ENCODE data around the gene SMC1B. TPM values are rescaled to one million over a fixed set of nuclear protein-coding genes. Genes with fewer than 3 reads are reported as not detected.
"Not testable (repeated sequence)": the region's sequence is repeated elsewhere in the genome, so short reads cannot be mapped to it uniquely, and the experiment has no call there.

Gene SMC1B
- polyA plus RNA-seq, 4 donors, result 0.04 to 0.35 TPM; not detected in 2

DNA sequence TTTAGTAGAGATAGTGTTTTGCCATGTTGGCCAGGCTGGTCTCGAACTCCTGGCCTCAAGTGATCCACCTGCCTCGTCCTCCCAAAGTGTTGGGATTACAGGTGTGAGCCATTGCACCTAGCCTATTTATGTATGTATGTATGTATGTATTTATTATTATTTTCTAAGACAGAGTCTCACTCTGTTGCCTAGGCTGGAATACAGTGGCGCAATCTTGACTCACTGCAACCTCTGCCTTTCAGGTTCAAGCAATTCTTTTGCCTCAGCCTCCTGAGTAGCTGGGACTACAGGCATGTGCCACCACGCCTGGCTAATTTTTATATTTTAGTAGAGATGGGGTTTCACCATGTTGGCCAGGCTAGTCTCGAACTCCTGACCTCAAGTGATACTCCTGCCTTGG, 36.0 kb upstream of the SMC1B start:
- H3K27me3 ChIP-seq (ENCODE audit: control insufficient read depth in 3 of 3, insufficient read depth in 3 of 3, low read length in 3 of 3); DNase-seq; H3K9me3 ChIP-seq (ENCODE audit: control insufficient read depth in 2 of 2, insufficient read depth in 1 of 2, low read depth in 1 of 2, low read length in 1 of 2); H3K4me3 ChIP-seq (ENCODE audit: low read depth in 1 of 3, low read length in 3 of 3); FAIRE-seq; H3K27ac ChIP-seq (ENCODE audit: low read depth in 1 of 3, low read length in 2 of 3); H3K36me3 ChIP-seq (ENCODE audit: control insufficient read depth in 3 of 3, insufficient read depth in 2 of 3, low read depth in 1 of 3, low read length in 3 of 3); H3K4me1 ChIP-seq (ENCODE audit: control insufficient read depth in 3 of 3, insufficient read depth in 2 of 3, low read depth in 1 of 3, low read length in 2 of 3): not testable (repeated sequence)
- WGBS, 3 donors, result 82 to 90% (median 89%) methylated on average over 5 of the region's 5 CpGs

DNA sequence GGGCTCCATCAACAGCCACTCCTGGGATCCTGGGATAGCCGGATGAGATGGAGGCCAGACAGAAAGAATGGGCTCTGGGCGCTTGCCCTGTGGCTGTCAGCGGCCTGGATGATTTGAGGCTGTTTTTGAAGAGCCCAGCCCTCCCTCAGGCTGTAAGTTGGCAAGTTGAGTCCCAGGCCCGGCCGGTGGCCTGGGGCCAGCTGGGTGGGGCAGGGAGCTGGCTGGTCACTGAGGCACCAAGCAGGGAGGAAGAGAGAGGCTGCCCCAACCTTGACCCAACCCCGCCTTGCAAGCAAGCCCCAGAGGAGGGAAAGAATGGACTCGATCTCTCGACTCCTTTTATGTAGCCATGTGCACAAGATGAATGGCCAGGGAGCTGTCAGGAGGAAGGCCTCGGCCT, 35.0 kb upstream of the SMC1B start:
- H3K4me3 ChIP-seq (ENCODE audit: low read depth in 1 of 3, low read length in 3 of 3), result no peak overlapping the region
- no peak overlapping the region for H3K27ac ChIP-seq (ENCODE audit: low read depth in 1 of 3, low read length in 2 of 3)
- no peaks in the 10 kb centered on the region for H3K4me1 ChIP-seq (ENCODE audit: control insufficient read depth in 3 of 3, insufficient read depth in 2 of 3, low read depth in 1 of 3, low read length in 2 of 3)
- 67 to 78% (median 69%) methylated on average over 9 of the region's 9 CpGs for WGBS, 3 donors
- H3K27me3 ChIP-seq (ENCODE audit: control insufficient read depth in 3 of 3, insufficient read depth in 3 of 3, low read length in 3 of 3), result peaks cover 0 to 2% (median 0%) of the 10 kb centered on the region in 3 donors
- no peaks in the 10 kb centered on the region for H3K9me3 ChIP-seq (ENCODE audit: control insufficient read depth in 2 of 2, insufficient read depth in 1 of 2, low read depth in 1 of 2, low read length in 1 of 2)
- FAIRE-seq, result no peak
- DNase-seq, result no peak
- H3K36me3 ChIP-seq (ENCODE audit: control insufficient read depth in 3 of 3, insufficient read depth in 2 of 3, low read depth in 1 of 3, low read length in 3 of 3), result no peaks in the 10 kb centered on the region

DNA sequence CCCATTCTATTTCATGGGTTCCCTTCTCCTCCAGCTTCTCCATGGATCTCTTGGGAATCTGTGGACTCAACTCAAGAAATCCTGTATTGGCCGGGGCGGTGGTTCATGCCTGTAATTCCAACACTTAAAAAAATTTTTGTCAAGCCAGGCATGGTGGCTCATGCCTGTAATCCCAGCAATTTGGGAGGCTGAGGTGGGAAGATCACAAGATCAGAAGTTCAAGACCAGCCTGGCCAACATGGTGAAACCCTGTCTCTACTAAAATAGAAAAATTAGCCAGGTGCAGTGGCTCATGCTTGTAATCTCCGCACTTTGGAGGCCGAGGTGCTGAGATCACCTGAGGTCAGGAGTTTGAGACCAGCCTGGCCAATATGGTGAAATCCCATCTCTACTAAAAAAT, 34.2 kb upstream of the SMC1B start:
- not testable (repeated sequence) for H3K9me3 ChIP-seq (ENCODE audit: control insufficient read depth in 2 of 2, insufficient read depth in 1 of 2, low read depth in 1 of 2, low read length in 1 of 2); H3K4me1 ChIP-seq (ENCODE audit: control insufficient read depth in 3 of 3, insufficient read depth in 2 of 3, low read depth in 1 of 3, low read length in 2 of 3); H3K27ac ChIP-seq (ENCODE audit: low read depth in 1 of 3, low read length in 2 of 3); H3K4me3 ChIP-seq (ENCODE audit: low read depth in 1 of 3, low read length in 3 of 3); FAIRE-seq; H3K36me3 ChIP-seq (ENCODE audit: control insufficient read depth in 3 of 3, insufficient read depth in 2 of 3, low read depth in 1 of 3, low read length in 3 of 3); DNase-seq; H3K27me3 ChIP-seq (ENCODE audit: control insufficient read depth in 3 of 3, insufficient read depth in 3 of 3, low read length in 3 of 3)
- WGBS, 3 donors, result 92 to 97% (median 92%) methylated on average over 4 of the region's 4 CpGs

DNA sequence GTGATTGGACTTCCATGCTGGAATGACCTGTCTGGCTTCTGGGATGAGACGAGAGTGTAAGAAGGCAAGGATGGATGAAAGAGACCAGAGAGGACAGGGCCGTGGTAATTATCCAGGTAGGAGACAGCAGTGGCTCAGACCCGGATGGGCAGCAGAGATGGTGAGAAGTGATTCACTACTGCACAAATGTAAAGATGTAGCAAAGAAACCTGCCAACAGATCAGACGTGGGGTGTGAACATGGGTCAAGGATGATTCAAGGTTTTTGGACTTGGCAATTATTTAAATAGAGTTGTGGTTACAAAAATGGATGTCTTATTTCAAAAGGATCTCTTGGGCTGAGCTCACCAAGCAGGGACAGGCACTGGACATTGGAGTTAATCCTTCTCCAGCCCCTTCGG, 32.8 kb upstream of the SMC1B start:
- peaks cover 0 to 2% (median 0%) of the 10 kb centered on the region in 3 donors for H3K27me3 ChIP-seq (ENCODE audit: control insufficient read depth in 3 of 3, insufficient read depth in 3 of 3, low read length in 3 of 3)
- no peak overlapping the region for H3K4me3 ChIP-seq (ENCODE audit: low read depth in 1 of 3, low read length in 3 of 3)
- WGBS, 3 donors, result 77 to 89% (median 80%) methylated on average over 5 of the region's 5 CpGs
- H3K9me3 ChIP-seq (ENCODE audit: control insufficient read depth in 2 of 2, insufficient read depth in 1 of 2, low read depth in 1 of 2, low read length in 1 of 2), result no peaks in the 10 kb centered on the region
- FAIRE-seq, result no peak
- DNase-seq, result no peak
- no peaks in the 10 kb centered on the region for H3K36me3 ChIP-seq (ENCODE audit: control insufficient read depth in 3 of 3, insufficient read depth in 2 of 3, low read depth in 1 of 3, low read length in 3 of 3)
- no peaks in the 10 kb centered on the region for H3K4me1 ChIP-seq (ENCODE audit: control insufficient read depth in 3 of 3, insufficient read depth in 2 of 3, low read depth in 1 of 3, low read length in 2 of 3)
- H3K27ac ChIP-seq (ENCODE audit: low read depth in 1 of 3, low read length in 2 of 3), result no peak overlapping the region

DNA sequence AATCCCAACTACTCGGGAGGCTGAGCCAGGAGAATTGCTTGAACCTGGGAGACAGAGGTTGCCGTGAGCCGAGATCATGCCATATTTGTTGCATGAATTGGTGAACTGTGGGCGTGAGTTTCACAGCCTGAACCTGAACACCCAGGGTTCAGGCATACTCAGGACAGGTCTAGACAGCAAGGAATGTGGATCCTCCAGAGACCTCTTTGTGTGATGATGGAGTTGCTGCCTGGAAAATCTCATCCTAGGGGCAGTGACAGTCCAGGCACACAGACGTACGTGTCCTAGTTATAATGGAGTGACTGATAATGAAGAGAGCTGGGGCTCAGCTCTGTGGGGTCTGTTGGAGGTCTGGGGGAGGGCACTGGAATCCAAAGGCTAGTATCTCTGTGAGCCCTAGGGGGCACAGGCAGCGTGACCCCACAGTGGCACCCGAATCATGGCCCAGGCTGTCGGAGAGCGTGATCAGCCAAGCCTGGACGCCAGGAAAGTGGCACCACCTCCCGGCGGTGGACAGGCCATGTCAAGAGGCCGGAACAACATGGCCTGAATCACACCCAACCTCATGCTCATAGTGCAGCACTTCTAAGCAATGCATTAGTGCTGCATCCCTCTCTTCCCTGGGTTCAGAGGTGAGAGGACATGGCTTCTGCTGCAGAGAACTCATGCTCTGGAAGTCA, 31.8 kb upstream of the SMC1B start:
- FAIRE-seq, result no peak
- no peak overlapping the region for H3K27ac ChIP-seq (ENCODE audit: low read depth in 1 of 3, low read length in 2 of 3)
- WGBS, 3 donors, result 89 to 92% (median 92%) methylated on average over 13 to 14 of the region's 14 CpGs
- H3K36me3 ChIP-seq (ENCODE audit: control insufficient read depth in 3 of 3, insufficient read depth in 2 of 3, low read depth in 1 of 3, low read length in 3 of 3), result no peaks in the 10 kb centered on the region
- H3K9me3 ChIP-seq (ENCODE audit: control insufficient read depth in 2 of 2, insufficient read depth in 1 of 2, low read depth in 1 of 2, low read length in 1 of 2), result no peaks in the 10 kb centered on the region
- DNase-seq, result no peak
- H3K4me3 ChIP-seq (ENCODE audit: low read depth in 1 of 3, low read length in 3 of 3), result no peak overlapping the region
- H3K4me1 ChIP-seq (ENCODE audit: control insufficient read depth in 3 of 3, insufficient read depth in 2 of 3, low read depth in 1 of 3, low read length in 2 of 3), result no peaks in the 10 kb centered on the region
- peaks cover 0 to 2% (median 0%) of the 10 kb centered on the region in 3 donors for H3K27me3 ChIP-seq (ENCODE audit: control insufficient read depth in 3 of 3, insufficient read depth in 3 of 3, low read length in 3 of 3)

DNA sequence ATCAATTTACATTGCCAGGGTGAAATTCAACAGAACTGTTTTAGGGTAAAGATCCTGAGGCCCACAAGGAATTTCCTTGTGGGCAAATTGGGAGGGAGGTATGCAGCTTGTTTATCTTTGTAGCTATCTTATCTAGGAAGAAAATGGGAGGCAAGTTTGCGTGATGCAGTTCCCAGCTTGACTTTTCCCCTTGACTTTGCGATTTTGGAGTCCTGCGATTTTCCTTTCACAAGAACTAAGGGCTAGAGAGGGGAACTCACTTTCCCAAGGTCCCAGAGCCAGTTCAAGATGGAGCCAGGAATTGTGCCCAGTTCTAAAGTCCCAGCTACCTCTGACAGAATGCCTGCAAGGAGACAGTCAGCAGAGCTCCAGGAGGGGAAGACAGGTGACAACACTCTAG, 30.8 kb upstream of the SMC1B start:
- no peak for DNase-seq
- no peak overlapping the region for H3K27ac ChIP-seq (ENCODE audit: low read depth in 1 of 3, low read length in 2 of 3)
- H3K36me3 ChIP-seq (ENCODE audit: control insufficient read depth in 3 of 3, insufficient read depth in 2 of 3, low read depth in 1 of 3, low read length in 3 of 3), result no peaks in the 10 kb centered on the region
- no peaks in the 10 kb centered on the region for H3K4me1 ChIP-seq (ENCODE audit: control insufficient read depth in 3 of 3, insufficient read depth in 2 of 3, low read depth in 1 of 3, low read length in 2 of 3)
- 83 to 85% (median 85%) methylated on average over 3 of the region's 3 CpGs for WGBS, 3 donors
- H3K4me3 ChIP-seq (ENCODE audit: low read depth in 1 of 3, low read length in 3 of 3), result no peak overlapping the region
- H3K9me3 ChIP-seq (ENCODE audit: control insufficient read depth in 2 of 2, insufficient read depth in 1 of 2, low read depth in 1 of 2, low read length in 1 of 2), result no peaks in the 10 kb centered on the region
- peaks cover 0 to 2% (median 0%) of the 10 kb centered on the region in 3 donors for H3K27me3 ChIP-seq (ENCODE audit: control insufficient read depth in 3 of 3, insufficient read depth in 3 of 3, low read length in 3 of 3)
- no peak for FAIRE-seq

DNA sequence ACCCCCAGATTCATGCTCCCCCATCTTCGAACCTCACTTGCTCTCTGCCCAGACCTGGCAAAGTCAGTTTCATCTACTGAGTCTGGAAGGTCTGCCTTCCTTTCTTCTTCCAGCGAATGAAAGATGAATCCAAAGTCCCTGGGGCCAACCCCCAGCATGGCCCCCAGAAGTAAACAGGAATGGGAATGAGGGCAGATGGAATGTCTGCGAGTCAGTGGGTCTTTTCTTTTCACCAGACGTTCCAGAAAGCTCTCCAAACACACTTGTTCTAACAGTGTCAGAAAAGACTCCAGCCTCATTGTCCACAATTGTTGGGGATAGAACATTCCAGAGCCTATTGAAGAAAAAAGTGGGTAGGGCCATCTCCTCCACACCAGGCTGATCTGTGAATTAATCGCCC, 28.7 kb upstream of the SMC1B start:
- FAIRE-seq (no peak), DNase-seq (peak in 1 of 2 donors; percentile 50)
- H3K9me3 ChIP-seq (ENCODE audit: control insufficient read depth in 2 of 2, insufficient read depth in 1 of 2, low read depth in 1 of 2, low read length in 1 of 2), result no peaks in the 10 kb centered on the region
- peaks cover 0 to 2% (median 0%) of the 10 kb centered on the region in 3 donors for H3K27me3 ChIP-seq (ENCODE audit: control insufficient read depth in 3 of 3, insufficient read depth in 3 of 3, low read length in 3 of 3)
- no peak overlapping the region for H3K27ac ChIP-seq (ENCODE audit: low read depth in 1 of 3, low read length in 2 of 3)
- H3K4me1 ChIP-seq (ENCODE audit: control insufficient read depth in 3 of 3, insufficient read depth in 2 of 3, low read depth in 1 of 3, low read length in 2 of 3), result no peaks in the 10 kb centered on the region
- H3K4me3 ChIP-seq (ENCODE audit: low read depth in 1 of 3, low read length in 3 of 3), result no peak overlapping the region
- H3K36me3 ChIP-seq (ENCODE audit: control insufficient read depth in 3 of 3, insufficient read depth in 2 of 3, low read depth in 1 of 3, low read length in 3 of 3), result no peaks in the 10 kb centered on the region
- WGBS, 3 donors, result 66 to 81% (median 75%) methylated on average over 5 of the region's 5 CpGs

DNA sequence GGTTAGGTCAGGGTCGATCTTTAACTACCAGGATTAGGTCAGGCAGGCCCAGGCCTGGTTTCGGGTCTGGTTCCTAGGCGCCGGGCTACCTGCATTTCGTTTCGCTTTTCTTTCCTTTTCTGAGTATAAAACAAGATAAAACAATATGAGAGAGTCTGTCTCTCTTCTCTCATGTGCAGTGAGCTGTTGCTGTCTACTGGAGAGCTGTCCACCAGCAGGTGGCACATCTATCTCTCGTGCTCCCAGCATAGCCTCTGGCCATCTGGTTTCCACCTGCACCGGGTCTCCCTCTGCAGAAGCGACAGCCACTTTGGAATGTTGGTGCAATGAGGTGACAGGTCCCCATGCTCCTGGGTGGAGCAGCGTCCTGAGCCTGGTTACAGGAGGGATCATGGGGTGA, 27.7 kb upstream of the SMC1B start:
- DNase-seq (peak; percentile 52 to 78), FAIRE-seq (no peak)
- no peaks in the 10 kb centered on the region for H3K4me1 ChIP-seq (ENCODE audit: control insufficient read depth in 3 of 3, insufficient read depth in 2 of 3, low read depth in 1 of 3, low read length in 2 of 3)
- H3K27me3 ChIP-seq (ENCODE audit: control insufficient read depth in 3 of 3, insufficient read depth in 3 of 3, low read length in 3 of 3), result peaks cover 0 to 2% (median 0%) of the 10 kb centered on the region in 3 donors
- no peak overlapping the region for H3K4me3 ChIP-seq (ENCODE audit: low read depth in 1 of 3, low read length in 3 of 3)
- no peak overlapping the region for H3K27ac ChIP-seq (ENCODE audit: low read depth in 1 of 3, low read length in 2 of 3)
- H3K36me3 ChIP-seq (ENCODE audit: control insufficient read depth in 3 of 3, insufficient read depth in 2 of 3, low read depth in 1 of 3, low read length in 3 of 3), result no peaks in the 10 kb centered on the region
- 2 to 22% (median 7%) methylated on average over 10 of the region's 10 CpGs for WGBS, 3 donors
- no peaks in the 10 kb centered on the region for H3K9me3 ChIP-seq (ENCODE audit: control insufficient read depth in 2 of 2, insufficient read depth in 1 of 2, low read depth in 1 of 2, low read length in 1 of 2)

DNA sequence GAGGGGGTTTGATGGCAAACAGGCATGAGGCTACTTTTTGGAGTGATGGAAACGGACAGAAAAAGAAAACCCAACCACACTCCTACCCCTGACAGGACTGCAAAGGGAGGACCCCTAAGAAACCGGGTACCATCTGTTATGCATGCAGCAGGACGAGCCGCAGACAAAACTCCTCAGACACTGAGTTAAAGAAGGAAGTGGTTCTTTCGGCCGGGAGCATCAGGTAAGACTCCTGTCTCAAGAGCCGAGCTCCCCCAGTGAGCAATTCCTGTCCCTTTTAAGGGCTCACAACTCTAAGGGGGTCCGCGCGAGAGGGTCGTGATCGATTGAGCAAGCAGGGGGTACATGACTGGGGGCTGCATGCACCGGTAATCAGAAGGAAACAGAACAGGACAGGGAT, 27.3 kb upstream of the SMC1B start:
- peak in 1 of 2 donors; percentile 16 for DNase-seq
- not testable (repeated sequence) for H3K36me3 ChIP-seq (ENCODE audit: control insufficient read depth in 3 of 3, insufficient read depth in 2 of 3, low read depth in 1 of 3, low read length in 3 of 3); FAIRE-seq; H3K27me3 ChIP-seq (ENCODE audit: control insufficient read depth in 3 of 3, insufficient read depth in 3 of 3, low read length in 3 of 3); H3K27ac ChIP-seq (ENCODE audit: low read depth in 1 of 3, low read length in 2 of 3); H3K4me3 ChIP-seq (ENCODE audit: low read depth in 1 of 3, low read length in 3 of 3); H3K4me1 ChIP-seq (ENCODE audit: control insufficient read depth in 3 of 3, insufficient read depth in 2 of 3, low read depth in 1 of 3, low read length in 2 of 3); H3K9me3 ChIP-seq (ENCODE audit: control insufficient read depth in 2 of 2, insufficient read depth in 1 of 2, low read depth in 1 of 2, low read length in 1 of 2)
- 27 to 53% (median 40%) methylated on average over 13 of the region's 13 CpGs for WGBS, 3 donors

All from small intestine (tissue), 7 donors.